Measurements from ENCODE around the gene ATXN7L3B.
A peak's percentile ranks its signal among the peaks of the same experiment; 100 is the strongest.

The ATXN7L3B gene

GRCh38 chr12:74527491-74527890 is 10.1 kb upstream of the ATXN7L3B start:
- Mint-ChIP-seq H3K27ac (no peak overlapping the region), H3K36me3 (ENCODE audit: low read depth) (no peaks in the 10 kb centered on the region), H3K4me3 (no peak overlapping the region), H3K4me1 (no peaks in the 10 kb centered on the region), H3K27me3 (ENCODE audit: low read depth) (no peaks in the 10 kb centered on the region), H3K9me3 (no peaks in the 10 kb centered on the region)
- TF ChIP-seq CTCF (IDR thresholded peaks at IDR 0.05; ENCODE audit: unreplicated experiment in 3 of 3): no peak

GRCh38 chr12:74530676-74531075 is 7.0 kb upstream of the ATXN7L3B start:
- no peak for TF ChIP-seq CTCF (IDR thresholded peaks at IDR 0.05; ENCODE audit: unreplicated experiment in 3 of 3)
- H3K27ac Mint-ChIP-seq: no peak overlapping the region
- H3K36me3 Mint-ChIP-seq (ENCODE audit: low read depth): no peaks in the 10 kb centered on the region

GRCh38 chr12:74535536-74535935 is 2.1 kb upstream of the ATXN7L3B start:
- Mint-ChIP-seq H3K27ac (peak overlapping the region in 1 of 3 experiments; percentile 46), H3K36me3 (ENCODE audit: low read depth) (peaks cover 30% of the 10 kb centered on the region), H3K9me3 (peaks cover 2% of the 10 kb centered on the region), H3K27me3 (ENCODE audit: low read depth) (no peaks in the 10 kb centered on the region), H3K4me1 (peaks cover 29% of the 10 kb centered on the region), H3K4me3 (peak overlapping the region in 1 of 3 experiments; percentile 34)
- TF ChIP-seq CTCF (IDR thresholded peaks at IDR 0.05; ENCODE audit: unreplicated experiment in 3 of 3): no peak

More at GRCh38 chr12:74530676-74531075, 7.0 kb upstream of the ATXN7L3B start:
- H3K9me3 Mint-ChIP-seq: no peaks in the 10 kb centered on the region
- no peaks in the 10 kb centered on the region for H3K4me1 Mint-ChIP-seq
- no peak overlapping the region for H3K4me3 Mint-ChIP-seq
- no peaks in the 10 kb centered on the region for H3K27me3 Mint-ChIP-seq (ENCODE audit: low read depth)

GRCh38 chr12:74537126-74537706 is 419 bp upstream of the ATXN7L3B start:
- Mint-ChIP-seq H3K27me3 (ENCODE audit: low read depth) (no peaks in the 10 kb centered on the region), H3K27ac (peak overlapping the region; percentile 99 to 100 (median 100)), H3K4me1 (peaks cover 45% of the 10 kb centered on the region), H3K9me3 (peaks cover 2% of the 10 kb centered on the region), H3K4me3 (peak overlapping the region; percentile 95 to 98 (median 98)), H3K36me3 (ENCODE audit: low read depth) (peaks cover 47% of the 10 kb centered on the region)
- TF ChIP-seq CTCF (IDR thresholded peaks at IDR 0.05; ENCODE audit: unreplicated experiment in 3 of 3): peak; percentile 69 to 85 (median 76)

- Mint-ChIP-seq H3K4me3 (peak overlapping the region; percentile 95 to 98 (median 98)), H3K27ac (peak overlapping the region; percentile 99 to 100 (median 100)), H3K36me3 (ENCODE audit: low read depth) (peaks cover 62% of the 10 kb centered on the region), H3K9me3 (peaks cover 2% of the 10 kb centered on the region), H3K4me1 (peaks cover 51% of the 10 kb centered on the region), H3K27me3 (ENCODE audit: low read depth) (no peaks in the 10 kb centered on the region)
- TF ChIP-seq CTCF (IDR thresholded peaks at IDR 0.05; ENCODE audit: unreplicated experiment in 3 of 3): no peak
These were observed 1.0 kb downstream of the ATXN7L3B start for GRCh38 chr12:74538491-74539258.

All from nephron (organoid).